ENCODE results near the gene HSD17B2.
"Not testable (repeated sequence)": the region's sequence is repeated elsewhere in the genome, so short reads cannot be mapped to it uniquely, and the experiment has no call there.

Gene HSD17B2

DNA sequence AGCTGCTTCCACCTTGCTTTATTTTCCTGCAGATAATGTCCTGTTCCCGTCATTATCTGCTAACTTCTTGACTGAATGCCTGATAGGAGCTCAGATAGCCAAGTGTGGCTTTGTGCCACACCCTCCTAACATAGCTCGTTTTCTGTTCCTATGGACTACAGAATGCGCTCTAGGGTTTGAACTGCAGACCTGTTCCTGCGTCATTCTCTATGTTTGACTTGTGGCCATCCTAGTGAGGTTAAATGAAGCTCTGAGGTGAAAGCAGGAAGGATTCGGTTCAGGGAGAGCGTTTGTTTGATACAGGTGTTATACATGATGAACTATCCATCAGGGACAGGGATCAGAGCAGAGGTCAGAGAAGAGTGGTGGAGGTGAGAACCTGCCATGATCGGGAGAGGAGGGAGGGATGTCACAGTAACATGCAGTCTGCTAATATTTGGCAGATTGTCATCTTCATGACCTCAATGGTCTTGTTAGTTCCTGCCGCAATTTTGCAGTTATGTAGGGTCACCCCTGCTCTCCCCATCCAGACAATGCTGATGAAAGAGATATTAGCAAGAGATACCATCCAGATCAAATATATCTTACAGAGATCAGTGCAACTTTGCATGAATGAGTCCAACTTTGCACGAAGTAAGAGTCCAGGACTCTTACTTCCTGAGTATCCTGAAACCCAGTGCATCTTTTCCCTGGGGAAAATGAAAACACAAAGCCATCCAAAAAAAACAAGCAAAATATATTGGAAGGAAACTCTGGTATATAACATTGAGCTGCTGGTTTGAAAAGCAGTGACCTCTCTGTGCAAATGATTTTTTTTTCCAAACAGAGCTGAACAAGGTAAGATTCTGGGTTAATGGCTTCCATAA is 102.1 kb downstream of the HSD17B2 start:
- no peak for DNase-seq

DNA sequence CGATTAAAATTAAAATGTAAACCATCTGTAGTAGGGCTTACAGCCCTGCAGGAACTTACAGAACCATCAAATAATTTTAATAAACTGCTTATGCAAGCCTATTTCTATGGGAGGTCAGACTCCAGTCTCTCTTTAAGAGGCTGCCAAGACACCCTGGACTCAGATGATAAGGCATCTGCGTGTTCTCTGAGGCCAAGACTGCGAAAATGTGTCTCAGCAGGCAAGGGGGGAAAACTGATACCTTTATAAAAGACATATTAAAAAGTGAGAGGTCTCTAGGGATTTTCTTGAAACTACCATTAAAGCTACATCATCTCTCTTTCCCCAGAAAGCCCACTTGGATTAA is 102.7 kb downstream of the HSD17B2 start:
- no peak for DNase-seq

DNA sequence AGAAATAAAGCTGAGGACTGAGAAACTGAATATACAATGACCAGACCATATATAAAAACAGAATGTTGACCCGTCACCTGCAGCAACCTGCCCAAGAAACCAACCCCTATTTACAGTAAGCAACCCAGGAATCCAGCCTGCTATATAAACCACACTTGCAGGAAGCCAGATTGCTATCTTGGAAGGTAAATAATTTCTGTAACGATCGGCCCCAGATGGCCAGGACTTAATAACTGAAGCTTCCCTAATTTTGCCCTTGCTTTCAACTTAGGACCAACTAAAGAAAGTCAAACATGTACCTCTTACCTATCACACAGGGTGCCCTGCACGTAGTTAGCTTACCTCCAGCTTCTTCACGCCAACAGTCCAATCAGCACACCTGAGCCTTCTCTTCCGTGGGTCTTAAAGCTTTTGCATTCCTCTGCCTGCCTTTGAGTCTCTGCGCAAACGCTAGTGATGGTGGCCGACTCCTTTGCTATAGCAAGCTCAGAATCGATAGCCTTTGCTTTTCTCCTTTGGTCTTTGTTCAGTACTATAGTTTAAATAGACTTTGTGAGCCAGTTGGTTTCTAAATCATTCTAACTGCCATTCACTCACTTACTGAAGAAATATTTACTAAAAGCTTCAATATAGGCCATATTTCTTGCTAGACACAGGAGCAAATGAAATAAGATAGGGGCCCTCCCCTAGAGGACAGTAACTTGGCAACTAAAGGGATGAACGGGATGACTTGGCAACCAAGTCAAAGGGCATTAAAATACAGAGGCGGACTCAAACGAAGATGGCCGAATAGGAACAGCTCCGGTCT is 103.6 kb downstream of the HSD17B2 start:
- DNase-seq: no peak

DNA sequence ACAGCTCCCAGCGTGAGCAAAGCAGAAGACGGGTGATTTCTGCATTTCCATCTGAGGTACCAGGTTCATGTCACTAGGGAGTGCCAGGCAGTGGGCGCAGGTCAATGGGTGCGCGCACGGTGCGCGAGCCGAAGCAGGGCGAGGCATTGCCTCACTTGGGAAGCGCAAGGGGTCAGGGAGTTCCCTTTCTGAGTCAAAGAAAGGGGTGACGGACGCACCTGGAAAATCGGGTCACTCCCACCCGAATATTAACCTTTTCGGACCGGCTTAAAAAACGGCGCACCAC is 104.2 kb downstream of the HSD17B2 start:
- DNase-seq: not testable (repeated sequence)

DNA sequence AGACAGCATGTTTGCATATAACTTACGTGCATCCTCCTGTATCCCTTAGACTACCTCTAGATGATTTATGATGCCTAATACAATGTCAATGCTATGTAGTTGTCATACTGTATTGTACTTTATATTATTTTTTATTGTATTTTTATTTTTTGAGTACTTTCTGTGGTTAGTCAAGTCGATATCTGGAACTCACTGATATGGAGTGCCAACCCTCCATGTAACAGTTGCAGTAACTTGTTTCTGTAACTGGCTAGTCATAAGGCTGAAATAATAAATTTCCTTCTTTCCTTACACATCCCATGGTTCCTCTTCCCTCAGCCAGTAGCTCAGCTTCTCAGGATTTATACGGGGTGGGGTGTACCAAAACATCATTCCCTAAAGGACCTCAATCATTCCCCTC is 111.5 kb downstream of the HSD17B2 start:
- no peak for DNase-seq

DNA sequence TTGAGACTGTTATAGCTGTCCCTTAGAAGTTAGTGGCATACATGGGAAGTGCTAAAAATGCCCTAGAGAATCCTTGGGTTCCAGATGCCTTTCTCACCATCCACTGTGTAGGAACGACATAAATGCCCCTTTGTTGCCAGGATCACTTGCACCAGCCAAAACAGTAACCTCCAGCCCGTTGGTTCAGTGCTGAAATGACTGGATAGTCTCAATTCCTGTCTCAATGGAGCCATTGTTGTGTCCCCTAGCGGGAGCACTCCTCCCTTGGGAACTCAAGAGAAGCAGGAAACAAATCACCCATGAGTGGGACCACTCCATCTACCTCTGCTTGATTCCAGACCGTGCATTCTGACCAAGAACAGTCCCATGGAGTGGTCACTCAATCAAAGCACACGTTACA is 111.9 kb downstream of the HSD17B2 start:
- no peak for DNase-seq

DNA sequence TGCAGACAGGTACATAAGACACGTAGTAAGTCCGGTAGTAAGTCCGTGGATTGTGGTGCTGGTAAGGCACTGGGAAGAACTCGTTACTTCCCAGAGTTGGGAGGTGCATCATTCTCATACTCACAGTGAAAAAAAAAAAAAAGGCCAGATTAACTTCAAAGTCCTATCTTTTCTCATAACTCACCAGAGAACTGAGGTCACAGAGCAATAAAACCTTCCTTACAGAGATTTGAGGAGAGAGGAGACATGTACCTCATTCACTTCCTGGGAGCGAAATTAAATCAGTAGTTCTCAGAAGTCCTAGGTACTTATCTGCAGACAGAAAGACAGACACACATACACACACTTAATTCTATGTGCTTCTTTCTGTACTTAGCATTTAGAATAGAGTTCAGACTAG is 112.5 kb downstream of the HSD17B2 start:
- no peak for DNase-seq

Measured in NCI-H187 (cell line).